HCT116 (cell line): Measurements from ENCODE around the gene CTU1.

Experiments
- ATF3 ChIP-seq: IDR thresholded peaks from 2 replicates; pipeline ENCODE4 v1.6.1; 2012
- CEBPB ChIP-seq: IDR thresholded peaks from 2 replicates; pipeline ENCODE4 v1.6.1; 2012; ENCODE audit warnings: low read depth
- CTCF ChIP-seq, 3 experiments: fragments of 200-600 bp in 1 of 3; sonication (generic) in 1 of 3; IDR thresholded peaks in 2 of 3; conservative IDR thresholded peaks in 1 of 3; 2 replicates each; pipeline ENCODE4 v1.5.1; 2012 to 2017; ENCODE audit warnings: low read depth in 2 of 3, low read length in 2 of 3, antibody characterized with exemption in 1 of 3, borderline replicate concordance in 1 of 3, control low read depth in 1 of 3, mild to moderate bottlenecking in 1 of 3, mixed read lengths in 1 of 3, mixed run types in 1 of 3, moderate library complexity in 1 of 3; ENCODE audit not compliant: insufficient read depth in 1 of 3
- ELF1 ChIP-seq: IDR thresholded peaks from 2 replicates; pipeline ENCODE4 v1.6.1; 2012; ENCODE audit warnings: low read depth, borderline replicate concordance
- EZH2 ChIP-seq: fragments of 200-600 bp; sonication (generic); IDR thresholded peaks from 2 replicates; pipeline ENCODE4 v1.6.1; 2017; ENCODE audit warnings: antibody characterized with exemption, mixed run types
- FOSL1 ChIP-seq: IDR thresholded peaks from 2 replicates; pipeline ENCODE4 v1.6.1; 2012; ENCODE audit warnings: low read depth
- JUND ChIP-seq: IDR thresholded peaks from 2 replicates; pipeline ENCODE4 v1.6.1; 2012
- MAX ChIP-seq: IDR thresholded peaks from 2 replicates; pipeline ENCODE4 v1.6.1; 2012
- POLR2A ChIP-seq: IDR thresholded peaks from 2 replicates; pipeline ENCODE4 v1.7.0; 2011; ENCODE audit warnings: borderline replicate concordance; ENCODE audit not compliant: insufficient read depth, insufficient read length; ENCODE audit errors: extremely low read depth
- POLR2AphosphoS5 ChIP-seq: IDR thresholded peaks from 2 replicates; pipeline ENCODE4 v1.6.1; 2011; ENCODE audit warnings: mild to moderate bottlenecking, low read depth, low read length, moderate library complexity
- RAD21 ChIP-seq: IDR thresholded peaks from 2 replicates; pipeline ENCODE4 v1.6.1; 2012; ENCODE audit warnings: low read depth, mild to moderate bottlenecking
- YY1 ChIP-seq: IDR thresholded peaks from 2 replicates; pipeline ENCODE4 v1.6.1; 2011; ENCODE audit warnings: low read length, low read depth, moderate library complexity, mild to moderate bottlenecking; ENCODE audit not compliant: insufficient replicate concordance; ENCODE audit errors: extremely low read depth
- ZNF274 ChIP-seq: fragments of 200-500 bp; sonication (Bioruptor generic); IDR thresholded peaks from 2 replicates; pipeline ENCODE4 v1.6.1; 2014; ENCODE audit warnings: mild to moderate bottlenecking, low read depth, low read length, inconsistent platforms

GRCh38 chr19:51148580-51148979 is 40.4 kb upstream of the CTU1 start:
- TF ChIP-seq JUND (no peak), RAD21 (no peak), CTCF (IDR thresholded peaks at IDR 0.05 in 2 of 3, conservative IDR thresholded peaks at IDR 0.05 in 1 of 3; ENCODE audit: borderline replicate concordance in 1 of 3, insufficient read depth in 1 of 3, low read depth in 2 of 3, low read length in 2 of 3) (no peak), POLR2A (no peak), ELF1 (no peak), FOSL1 (no peak), POLR2AphosphoS5 (no peak), ATF3 (no peak), CEBPB (no peak), ZNF274 (no peak), EZH2 (no peak), MAX (no peak), YY1 (no peak)
